Germinal center (tissue), 1 donor: ENCODE results near the gene CROCC2.

Source experiments
- DNase-seq: peaks from one replicate; pipeline ENCODE4 v3.0.0; 2012; ENCODE audit warnings: mixed read lengths, low spot score

The CROCC2 gene

GRCh38 chr2:241015439-241015838, 109.3 kb downstream of the CROCC2 start:
- no peak for DNase-seq

- no peak for DNase-seq
These were observed 111.2 kb downstream of the CROCC2 start for GRCh38 chr2:241017228-241017940.

- no peak for DNase-seq
These were observed 112.1 kb downstream of the CROCC2 start for GRCh38 chr2:241018051-241018891.

GRCh38 chr2:241019441-241020139, 113.5 kb downstream of the CROCC2 start:
- no peak for DNase-seq

- no peak for DNase-seq
These were observed 114.1 kb downstream of the CROCC2 start for GRCh38 chr2:241020201-241020600.

- DNase-seq: no peak
These were observed 114.6 kb downstream of the CROCC2 start for GRCh38 chr2:241020629-241021190.

- DNase-seq: no peak
These were observed 119.5 kb downstream of the CROCC2 start for GRCh38 chr2:241025639-241026038.

GRCh38 chr2:241029599-241030332, 123.6 kb downstream of the CROCC2 start:
- DNase-seq: no peak

- DNase-seq: no peak
These were observed 124.2 kb downstream of the CROCC2 start for GRCh38 chr2:241030333-241030680.

- DNase-seq: no peak
These were observed 124.7 kb downstream of the CROCC2 start for GRCh38 chr2:241030883-241031282.

- no peak for DNase-seq
These were observed 125.5 kb downstream of the CROCC2 start for GRCh38 chr2:241031436-241032165.

GRCh38 chr2:241033336-241033987, 127.3 kb downstream of the CROCC2 start:
- no peak for DNase-seq

- no peak for DNase-seq
These were observed 127.9 kb downstream of the CROCC2 start for GRCh38 chr2:241033994-241034393.

- no peak for DNase-seq
These were observed 128.5 kb downstream of the CROCC2 start for GRCh38 chr2:241034490-241035141.

- DNase-seq: peak; percentile 77
These were observed 129.1 kb downstream of the CROCC2 start for GRCh38 chr2:241035142-241035817.

- peak; percentile 71 for DNase-seq
These were observed 129.8 kb downstream of the CROCC2 start for GRCh38 chr2:241035818-241036396.

GRCh38 chr2:241036397-241036963, 130.3 kb downstream of the CROCC2 start:
- DNase-seq: peak; percentile 79

- DNase-seq: peak; percentile 63
These were observed 130.9 kb downstream of the CROCC2 start for GRCh38 chr2:241036964-241037421.

- no peak for DNase-seq
These were observed 131.4 kb downstream of the CROCC2 start for GRCh38 chr2:241037498-241037897.
